T-cell (primary cell): ENCODE measurements around the gene OGA. TPM values are rescaled to one million over a fixed set of nuclear protein-coding genes. Genes with fewer than 3 reads are reported as not detected.

Experiments
- ATAC-seq, 4 experiments: fragments of 200-7000 bp in 3 of 4; fragments of 150-1000 bp in 1 of 4; cut with Tn5 transposase; replicated peaks in 1 of 4; 1 replicate in 3 of 4; 2 replicates in 1 of 4; pipeline ENCODE4 v1.10.0; 2021; ENCODE audit warnings: moderate library complexity in 3 of 4, mild to moderate bottlenecking in 2 of 4, moderate number of reproducible peaks in 1 of 4
- CTCF ChIA-PET, 2 donors: fragments of 300-600 bp; sonication (Branson Sonifier 250); formaldehyde crosslinking; loops; one replicate each; lab custom pipeline; 2022; ENCODE audit warnings: antibody characterized with exemption in 2 of 2; lab: Charles Lee
- POLR2A ChIA-PET, 2 donors: fragments of 300-600 bp; sonication (Branson Sonifier 250); formaldehyde crosslinking; loops; one replicate each; lab custom pipeline; 2022; ENCODE audit warnings: antibody characterized with exemption in 2 of 2; lab: Charles Lee
- DNase-seq, 35 experiments: peaks; one replicate each; pipeline versions ENCODE4 v3.0.0 to v3.0.0-alpha.2; 2013 to 2023
- H3K27ac ChIP-seq: one replicate; pipeline ENCODE4 v1.5.1; 2013; ENCODE audit warnings: low read length
- H3K27me3 ChIP-seq, 2 experiments: replicated peaks in 1 of 2; 1 replicate in 1 of 2; 2 replicates in 1 of 2; pipeline versions ENCODE4 v1.6.1 to v1.7.0; 2013; ENCODE audit warnings: low read length in 1 of 2, mixed read lengths in 1 of 2; ENCODE audit not compliant: control insufficient read depth in 2 of 2, insufficient read depth in 2 of 2; ENCODE audit errors: extremely low read depth in 1 of 2
- H3K36me3 ChIP-seq, 2 donors: 1 replicate in 1 of 2; 2 replicates in 1 of 2; pipeline versions ENCODE4 v1.6.1 to v1.7.0; 2013; ENCODE audit warnings: low read length in 1 of 2; ENCODE audit not compliant: control insufficient read depth in 2 of 2, insufficient read depth in 1 of 2; ENCODE audit errors: extremely low read depth in 1 of 2
- H3K4me1 ChIP-seq, 2 experiments: 1 replicate in 1 of 2; 2 replicates in 1 of 2; pipeline versions ENCODE4 v1.6.1 to v1.7.0; 2013; ENCODE audit warnings: low read length in 2 of 2, mixed read lengths in 1 of 2; ENCODE audit not compliant: insufficient read depth in 2 of 2, control insufficient read depth in 1 of 2; ENCODE audit errors: extremely low read depth in 1 of 2
- H3K4me3 ChIP-seq, 2 donors: 1 replicate in 1 of 2; 2 replicates in 1 of 2; pipeline versions ENCODE4 v1.5.1 to v1.7.0; 2013; ENCODE audit warnings: mild to moderate bottlenecking in 2 of 2, low read length in 1 of 2, moderate library complexity in 1 of 2; ENCODE audit not compliant: control insufficient read depth in 1 of 2; ENCODE audit errors: extremely low read depth in 1 of 2
- H3K9me3 ChIP-seq: 2 replicates; pipeline ENCODE4 v1.7.0; 2013
- H3K27ac Mint-ChIP-seq, 2 donors: one replicate each; pipeline ENCODE4 v1.8.0; 2020 to 2021; ENCODE audit warnings: mild to moderate bottlenecking in 2 of 2, mixed read lengths in 2 of 2
- H3K27me3 Mint-ChIP-seq, 2 donors: one replicate each; pipeline ENCODE4 v1.8.0; 2021 to 2022; ENCODE audit warnings: mixed read lengths in 2 of 2
- H3K36me3 Mint-ChIP-seq: one replicate; pipeline ENCODE4 v1.8.0; 2021; ENCODE audit warnings: mixed read lengths
- H3K4me1 Mint-ChIP-seq, 3 donors: one replicate each; pipeline ENCODE4 v1.8.0; 2020 to 2022; ENCODE audit warnings: mixed read lengths in 3 of 3, mild to moderate bottlenecking in 1 of 3
- H3K4me3 Mint-ChIP-seq, 3 donors: one replicate each; pipeline ENCODE4 v1.8.0; 2020 to 2022; ENCODE audit warnings: mild to moderate bottlenecking in 3 of 3, mixed read lengths in 3 of 3, moderate library complexity in 3 of 3
- H3K9me3 Mint-ChIP-seq, 3 donors: one replicate each; pipeline ENCODE4 v1.8.0; 2020 to 2022; ENCODE audit warnings: mixed read lengths in 3 of 3
- WGBS: methylation state at CpG from one replicate; pipeline ENCODE4 v1.1.5; 2013; ENCODE audit warnings: missing lambda C conversion rate; ENCODE audit not compliant: insufficient coverage; 5-methylcytosine and 5-hydroxymethylcytosine counted together
- total RNA-seq, 35 experiments: library from RNA in 6 of 35; stranded (reverse) in 6 of 35; fragments of 120-200 nt in 1 of 35; gene quantifications; one replicate each; pipeline versions ENCODE4 v1.2.1 to v1.2.4 and lab custom pipeline; 2013 to 2026

OGA gene
- total RNA-seq, 5 donors from 2014 or later (not counting 1 experiment from before 2014, with no cell fraction given) = 232 to 364 (median 244) TPM

DNA sequence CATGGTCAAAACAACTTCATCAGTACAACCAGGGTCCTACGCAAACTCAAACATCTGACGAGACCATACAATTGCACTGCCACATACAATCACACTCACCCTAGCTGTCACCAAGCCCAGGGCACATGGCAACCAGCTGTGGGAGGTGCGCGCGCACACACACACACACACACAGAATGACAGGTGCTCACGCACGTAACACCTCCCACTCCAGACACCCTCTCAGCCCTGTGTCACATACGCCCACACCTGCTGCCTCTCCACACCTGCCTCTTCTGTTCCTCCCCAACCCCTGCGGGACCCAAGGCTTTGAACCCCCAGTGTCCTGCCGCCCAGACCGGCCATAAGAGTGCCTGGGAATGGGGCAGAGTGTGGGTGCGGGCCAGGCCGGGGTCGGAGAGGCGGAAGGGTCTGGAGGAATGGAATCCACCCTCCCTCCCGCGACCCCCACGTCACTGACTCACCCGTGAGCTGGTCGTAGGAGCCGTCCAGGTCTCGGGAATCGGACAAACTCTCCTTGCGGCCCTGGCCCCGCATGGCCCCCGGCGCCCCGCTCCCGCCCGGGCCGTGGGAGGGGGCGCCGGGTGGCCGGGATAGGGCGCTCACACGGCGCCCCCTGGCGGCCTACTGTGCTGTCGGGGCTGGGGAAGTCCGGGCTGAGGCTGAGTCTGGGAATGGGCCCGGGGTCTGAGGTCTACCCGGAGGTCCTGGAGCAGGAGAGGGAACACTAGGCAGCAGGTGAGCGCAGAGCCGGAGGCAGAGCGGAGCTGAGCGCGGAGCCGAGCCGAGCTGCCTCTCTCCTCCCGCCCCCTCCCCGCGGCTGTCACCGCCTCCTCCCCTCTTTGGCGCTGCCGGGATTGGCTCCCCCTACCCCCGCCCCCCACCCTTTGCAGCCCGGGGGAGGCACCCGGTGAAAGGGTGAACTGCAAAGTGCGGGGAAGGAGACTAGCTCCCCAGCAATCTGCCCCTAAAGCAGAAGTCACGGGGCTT, 25.1 kb upstream of the OGA start, which contains the start of gene KCNIP2:
KCNIP2 (minus strand) TSS at position 769 of the 990 bp plus-strand sequence; CDS start at position 537, 232 bp downstream.
- Mint-ChIP-seq H3K36me3 (peaks cover 22% of the 10 kb centered on the region), H3K4me3 (peak within 1 kb of the TSS; percentile 63 to 83 (median 71)), H3K27ac (peak within 1 kb of the TSS in 1 of 2 donors; percentile 0), H3K27me3 (no peaks in the 10 kb centered on the region), H3K9me3 (no peaks in the 10 kb centered on the region), H3K4me1 (peaks cover 47 to 58% (median 47%) of the 10 kb centered on the region in 3 donors)
- 32% methylated on average over 40 of the region's 60 CpGs for WGBS
- ChIA-PET POLR2A (interaction anchor here in 1 of 2 donors (0.6 kb wide), 1 partner anchor 16 kb away, joined by 3 read pairs; no protein-coding TSS in a partner anchor), CTCF (interaction anchor here (0.7 to 4.4 kb wide), 8 partner anchors 15 to 300 kb away, joined by 3 to 62 read pairs (median 3); no protein-coding TSS in a partner anchor)
- H3K4me1 ChIP-seq = peaks cover 16 to 40% of the 10 kb centered on the region in 2 experiments
- H3K4me3 ChIP-seq = peak within 1 kb of the TSS; percentile 36 to 60
- ATAC-seq (peak; percentile 46 to 74 (median 50)), DNase-seq (peak in 34 of 35 experiments; percentile 40 to 79 (median 68))
- no peaks in the 10 kb centered on the region for H3K9me3 ChIP-seq
- peaks cover 0 to 25% of the 10 kb centered on the region in 2 experiments for H3K27me3 ChIP-seq
- H3K36me3 ChIP-seq = peaks cover 13 to 20% of the 10 kb centered on the region in 2 donors
- H3K27ac ChIP-seq = no peak within 1 kb of the TSS

- no peak overlapping the region for H3K4me3 ChIP-seq
- DNase-seq (no peak), ATAC-seq (no peak)
- peaks cover 7% of the 10 kb centered on the region for H3K36me3 Mint-ChIP-seq
- H3K27me3 Mint-ChIP-seq = no peaks in the 10 kb centered on the region
- ChIA-PET POLR2A (interaction anchor here in 1 of 2 donors (1.7 kb wide), 1 partner anchor 23 kb away, joined by 5 read pairs; no protein-coding TSS in a partner anchor), CTCF (interaction anchor here (0.6 to 4.4 kb wide), 17 partner anchors 9 to 627 kb away, joined by 3 to 62 read pairs (median 4); partner anchors contain the start of gene OGA (in 1 of the 2))
- no peaks in the 10 kb centered on the region for H3K9me3 Mint-ChIP-seq
- peaks cover 7 to 9% of the 10 kb centered on the region in 2 donors for H3K36me3 ChIP-seq
- peaks cover 0 to 20% of the 10 kb centered on the region in 2 experiments for H3K27me3 ChIP-seq
- peaks cover 16 to 40% of the 10 kb centered on the region in 2 experiments for H3K4me1 ChIP-seq
- no peak overlapping the region for H3K27ac ChIP-seq
- H3K27ac Mint-ChIP-seq = no peak overlapping the region
- no peaks in the 10 kb centered on the region for H3K9me3 ChIP-seq
- peak overlapping the region in 1 of 3 donors; percentile 83 for H3K4me3 Mint-ChIP-seq
- H3K4me1 Mint-ChIP-seq = peaks cover 47 to 58% (median 47%) of the 10 kb centered on the region in 3 donors
Observed at GRCh38 chr10:101841826-101842225, 23.6 kb upstream of the OGA start.

DNA sequence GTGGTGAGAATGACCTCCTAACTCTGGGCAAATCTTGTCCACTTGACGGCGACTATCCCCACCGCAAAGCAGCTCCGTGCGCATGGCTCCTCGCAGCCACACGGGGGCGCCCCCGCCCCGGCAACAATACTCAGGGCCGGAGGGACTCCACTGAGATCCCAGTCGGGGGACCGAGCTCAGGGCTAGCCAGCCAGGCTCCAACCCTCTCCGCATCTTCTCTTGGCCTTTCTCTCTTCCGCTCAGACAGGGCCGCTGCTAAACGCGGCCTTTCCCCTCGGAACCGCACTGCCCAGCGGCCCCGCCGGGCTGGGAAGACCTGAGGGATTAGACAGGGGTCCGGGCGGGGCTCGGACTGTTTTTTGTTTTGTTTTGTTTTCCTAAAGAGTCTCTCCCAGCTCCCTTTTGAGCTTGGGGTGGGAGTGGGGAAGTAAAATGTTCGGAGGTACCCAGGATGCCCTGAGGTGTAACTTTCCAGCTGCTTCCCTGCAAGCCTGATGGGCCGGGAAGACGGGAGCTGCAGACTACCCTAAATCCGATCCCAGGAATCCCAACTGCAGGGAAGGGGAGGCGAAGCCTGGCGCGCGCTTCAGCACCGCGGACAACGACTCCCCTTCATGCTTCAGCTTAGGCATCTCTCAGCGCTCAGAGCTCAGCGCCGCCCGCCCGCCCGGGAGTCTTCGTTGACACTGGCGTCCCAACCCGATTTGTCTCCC, 22.7 kb upstream of the OGA start:
- H3K27ac Mint-ChIP-seq = peak overlapping the region in 1 of 2 donors; percentile 25

DNA sequence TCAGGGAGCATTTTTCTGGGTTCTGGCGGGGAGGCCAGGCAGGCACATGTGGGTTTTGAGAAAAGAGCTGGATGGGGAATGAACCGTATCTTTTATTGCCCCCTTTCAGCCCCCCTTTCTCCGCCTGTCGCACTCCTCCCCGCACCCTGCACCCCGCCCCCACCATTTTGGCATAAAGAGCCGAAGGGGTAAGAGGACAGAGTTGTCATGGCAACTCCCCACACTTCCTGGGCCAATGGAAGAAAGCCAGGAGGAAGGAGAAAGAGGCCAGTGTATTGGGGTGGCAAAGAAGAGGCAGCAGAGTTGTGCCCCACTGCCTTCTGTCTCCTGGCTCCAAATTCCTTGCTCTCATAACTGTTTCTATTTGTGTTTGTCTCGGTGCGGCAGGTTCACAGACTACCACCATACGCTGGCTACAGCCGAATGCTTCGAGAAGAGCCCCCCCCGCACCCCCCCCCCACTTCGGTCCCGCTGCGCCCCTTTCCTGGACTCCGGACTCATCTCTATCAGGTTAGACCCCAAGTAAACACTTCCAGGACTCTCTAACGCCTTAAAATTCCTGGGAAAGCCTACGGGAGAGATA, 21.9 kb upstream of the OGA start:
- Mint-ChIP-seq H3K27ac (peak overlapping the region in 1 of 2 donors; percentile 25), H3K27me3 (no peaks in the 10 kb centered on the region), H3K36me3 (no peaks in the 10 kb centered on the region), H3K4me1 (peaks cover 54 to 66% (median 56%) of the 10 kb centered on the region in 3 donors), H3K9me3 (no peaks in the 10 kb centered on the region), H3K4me3 (peak overlapping the region; percentile 83 to 87 (median 83))
- Histone ChIP-seq H3K36me3 (peaks cover 0 to 1% of the 10 kb centered on the region in 2 donors), H3K27me3 (peaks cover 0 to 20% of the 10 kb centered on the region in 2 experiments), H3K4me1 (peaks cover 23 to 53% of the 10 kb centered on the region in 2 experiments), H3K4me3 (peak overlapping the region; percentile 42 to 65), H3K9me3 (no peaks in the 10 kb centered on the region), H3K27ac (no peak overlapping the region)
- ATAC-seq (peak in 1 of 4 experiments; percentile 3), DNase-seq (peak in 1 of 35 experiments; percentile 47)
- WGBS = 0% methylated on average over 2 of the region's 19 CpGs
- ChIA-PET CTCF (interaction anchor here (0.5 to 4.4 kb wide), 25 partner anchors 9 to 934 kb away, joined by 3 to 62 read pairs (median 4); partner anchors contain the start of gene OGA (in 1 of the 2)), POLR2A (interaction anchor here in 1 of 2 donors (1.7 kb wide), 2 partner anchors 21 to 45 kb away, joined by 5 to 17 read pairs; no protein-coding TSS in a partner anchor)

More for the DNA sequence above, 22.7 kb upstream of the OGA start:
- Mint-ChIP-seq H3K4me1 (peaks cover 50 to 62% (median 51%) of the 10 kb centered on the region in 3 donors), H3K9me3 (no peaks in the 10 kb centered on the region), H3K36me3 (peaks cover 2% of the 10 kb centered on the region), H3K27me3 (no peaks in the 10 kb centered on the region), H3K4me3 (peak overlapping the region; percentile 83 to 87 (median 83))
- Histone ChIP-seq H3K27me3 (peaks cover 0 to 20% of the 10 kb centered on the region in 2 experiments), H3K36me3 (peaks cover 3 to 4% of the 10 kb centered on the region in 2 donors), H3K4me1 (peaks cover 16 to 46% of the 10 kb centered on the region in 2 experiments), H3K27ac (no peak overlapping the region), H3K9me3 (no peaks in the 10 kb centered on the region), H3K4me3 (peak overlapping the region; percentile 42 to 65)
- DNase-seq (peak in 34 of 35 experiments; percentile 40 to 82 (median 59)), ATAC-seq (peak; percentile 55 to 60 (median 57))
- 10% methylated on average over 42 of the region's 46 CpGs for WGBS
- ChIA-PET POLR2A (interaction anchor here (0.6 to 1.7 kb wide), 3 partner anchors 22 to 395 kb away, joined by 3 to 17 read pairs (median 5); no protein-coding TSS in a partner anchor), CTCF (interaction anchor here (0.5 to 4.4 kb wide), 25 partner anchors 9 to 1430 kb away, joined by 3 to 62 read pairs (median 4); partner anchors contain the start of gene OGA (in 1 of the 2))

GRCh38 chr10:101839416-101840063, 21.3 kb upstream of the OGA start:
- no peaks in the 10 kb centered on the region for H3K9me3 ChIP-seq
- no peaks in the 10 kb centered on the region for H3K36me3 Mint-ChIP-seq
- no peak overlapping the region for H3K27ac ChIP-seq
- peaks cover 0 to 20% of the 10 kb centered on the region in 2 experiments for H3K27me3 ChIP-seq
- H3K4me3 ChIP-seq = peak overlapping the region; percentile 42 to 62
- H3K36me3 ChIP-seq = no peaks in the 10 kb centered on the region
- DNase-seq = peak in 29 of 35 experiments; percentile 16 to 73 (median 40)
- H3K4me1 Mint-ChIP-seq = peaks cover 55 to 66% (median 56%) of the 10 kb centered on the region in 3 donors
- H3K4me3 Mint-ChIP-seq = peak overlapping the region; percentile 83 to 87 (median 83)
- H3K4me1 ChIP-seq = peaks cover 29 to 60% of the 10 kb centered on the region in 2 experiments
- no peaks in the 10 kb centered on the region for H3K27me3 Mint-ChIP-seq
- peak; percentile 57 to 70 (median 65) for ATAC-seq
- ChIA-PET POLR2A (interaction anchor here in 1 of 2 donors (1.7 kb wide), 1 partner anchor 44 kb away, joined by 17 read pairs; no protein-coding TSS in a partner anchor), CTCF (interaction anchor here (0.6 to 4.4 kb wide), 15 partner anchors 8 to 933 kb away, joined by 3 to 62 read pairs (median 3); partner anchors contain the start of gene OGA (in 1 of the 2))
- no peaks in the 10 kb centered on the region for H3K9me3 Mint-ChIP-seq
- no peak overlapping the region for H3K27ac Mint-ChIP-seq
- WGBS = 18% methylated on average over 25 of the region's 36 CpGs
